Activated naive CD4-positive, alpha-beta T cell treated with anti-CD3 and anti-CD28 coated beads, Interleukin-2, amount 10 ng/mL, durations not matched to agents 7 days and 5 days (primary cell): ENCODE data around the gene PROX1.

Source experiments
- CTCF ChIA-PET: fragments of 350-600 bp; sonication (Branson Sonifier 250); formaldehyde crosslinking; loops from one replicate; lab custom pipeline; 2021; ENCODE audit warnings: antibody characterized with exemption; lab: Charles Lee
- DNase-seq: peaks from one replicate; pipeline ENCODE4 v3.0.0-alpha.2; 2020
- H3K27ac Mint-ChIP-seq: one replicate; pipeline ENCODE4 v1.8.0; 2021; ENCODE audit warnings: mild to moderate bottlenecking, moderate library complexity, mixed read lengths
- H3K27me3 Mint-ChIP-seq: one replicate; pipeline ENCODE4 v1.8.0; 2021; ENCODE audit warnings: mild to moderate bottlenecking, mixed read lengths
- H3K36me3 Mint-ChIP-seq: one replicate; pipeline ENCODE4 v1.8.0; 2021; ENCODE audit warnings: mixed read lengths
- H3K4me1 Mint-ChIP-seq: one replicate; pipeline ENCODE4 v1.8.0; 2021; ENCODE audit warnings: mixed read lengths
- H3K4me3 Mint-ChIP-seq: one replicate; pipeline ENCODE4 v1.8.0; 2021; ENCODE audit warnings: mild to moderate bottlenecking, moderate library complexity, mixed read lengths
- H3K9me3 Mint-ChIP-seq: one replicate; pipeline ENCODE4 v1.8.0; 2021; ENCODE audit warnings: mixed read lengths

PROX1 gene

GRCh38 chr1:213985209-213986019 is 2.4 kb upstream of the PROX1 start:
- no peak overlapping the region for H3K4me3 Mint-ChIP-seq
- no peak for DNase-seq
- CTCF ChIA-PET = no interaction called here

GRCh38 chr1:213986020-213986924 is 1.5 kb upstream of the PROX1 start:
- Mint-ChIP-seq H3K4me3 (peak overlapping the region; percentile 68), H3K36me3 (peaks cover 9% of the 10 kb centered on the region)

More at GRCh38 chr1:213985209-213986019, 2.4 kb upstream of the PROX1 start:
- H3K4me1 Mint-ChIP-seq = peaks cover 56% of the 10 kb centered on the region
- peaks cover 9% of the 10 kb centered on the region for H3K36me3 Mint-ChIP-seq
- H3K9me3 Mint-ChIP-seq = no peaks in the 10 kb centered on the region
- H3K27ac Mint-ChIP-seq = peak overlapping the region; percentile 0
- H3K27me3 Mint-ChIP-seq = peaks cover 100% of the 10 kb centered on the region

GRCh38 chr1:213986925-213987250 is 885 bp upstream of the PROX1 start:
- Mint-ChIP-seq H3K36me3 (peaks cover 9% of the 10 kb centered on the region), H3K4me3 (peak overlapping the region; percentile 68), H3K4me1 (peaks cover 51% of the 10 kb centered on the region), H3K27me3 (peaks cover 94% of the 10 kb centered on the region), H3K27ac (peak overlapping the region; percentile 21), H3K9me3 (no peaks in the 10 kb centered on the region)
- CTCF ChIA-PET = interaction anchor here (1.5 kb wide), 1 partner anchor 15 kb away, joined by 3 read pairs; no protein-coding TSS in a partner anchor
- DNase-seq = no peak

More at GRCh38 chr1:213986020-213986924, 1.5 kb upstream of the PROX1 start:
- CTCF ChIA-PET = no interaction called here
- H3K27ac Mint-ChIP-seq = peak overlapping the region; percentile 21
- H3K27me3 Mint-ChIP-seq = peaks cover 100% of the 10 kb centered on the region
- DNase-seq = no peak
- no peaks in the 10 kb centered on the region for H3K9me3 Mint-ChIP-seq
- peaks cover 54% of the 10 kb centered on the region for H3K4me1 Mint-ChIP-seq

GRCh38 chr1:213987422-213987926 is 299 bp upstream of the PROX1 start:
- Mint-ChIP-seq H3K27me3 (peaks cover 88% of the 10 kb centered on the region), H3K9me3 (no peaks in the 10 kb centered on the region), H3K4me3 (peak overlapping the region; percentile 82), H3K27ac (peak overlapping the region; percentile 67), H3K36me3 (peaks cover 9% of the 10 kb centered on the region), H3K4me1 (peaks cover 47% of the 10 kb centered on the region)
- CTCF ChIA-PET = interaction anchor here (0.8 to 1.5 kb wide), 2 partner anchors 15 to 345 kb away, joined by 3 read pairs; no protein-coding TSS in a partner anchor
- no peak for DNase-seq

GRCh38 chr1:213988507-213989001 is 781 bp downstream of the PROX1 start:
- Mint-ChIP-seq H3K9me3 (no peaks in the 10 kb centered on the region), H3K36me3 (peaks cover 9% of the 10 kb centered on the region), H3K4me1 (peaks cover 44% of the 10 kb centered on the region), H3K27me3 (peaks cover 77% of the 10 kb centered on the region), H3K4me3 (peak overlapping the region; percentile 82), H3K27ac (peak overlapping the region; percentile 67)
- no peak for DNase-seq
- CTCF ChIA-PET = interaction anchor here (0.8 to 1.5 kb wide), 2 partner anchors 14 to 343 kb away, joined by 3 read pairs; no protein-coding TSS in a partner anchor

- peaks cover 6% of the 10 kb centered on the region for H3K36me3 Mint-ChIP-seq
- CTCF ChIA-PET = no interaction called here
- H3K4me3 Mint-ChIP-seq = peak overlapping the region; percentile 82
- no peaks in the 10 kb centered on the region for H3K9me3 Mint-ChIP-seq
- H3K27ac Mint-ChIP-seq = no peak overlapping the region
- H3K27me3 Mint-ChIP-seq = peaks cover 75% of the 10 kb centered on the region
- no peak for DNase-seq
- peaks cover 42% of the 10 kb centered on the region for H3K4me1 Mint-ChIP-seq
These were observed 1.5 kb downstream of the PROX1 start for GRCh38 chr1:213989002-213989855.

GRCh38 chr1:213993929-213994328 is 6.2 kb downstream of the PROX1 start:
- Mint-ChIP-seq H3K4me3 (no peak overlapping the region), H3K36me3 (no peaks in the 10 kb centered on the region), H3K27ac (no peak overlapping the region), H3K4me1 (peaks cover 8% of the 10 kb centered on the region), H3K9me3 (no peaks in the 10 kb centered on the region), H3K27me3 (peaks cover 42% of the 10 kb centered on the region)
- DNase-seq = no peak
- CTCF ChIA-PET = interaction anchor here (0.8 kb wide), 1 partner anchor 335 kb away, joined by 3 read pairs; no protein-coding TSS in a partner anchor

- H3K4me1 Mint-ChIP-seq = no peaks in the 10 kb centered on the region
These were observed 7.1 kb downstream of the PROX1 start for GRCh38 chr1:213994888-213995287.

GRCh38 chr1:213995603-213996002 is 7.8 kb downstream of the PROX1 start:
- H3K4me1 Mint-ChIP-seq = no peaks in the 10 kb centered on the region
- CTCF ChIA-PET = no interaction called here
- no peak overlapping the region for H3K4me3 Mint-ChIP-seq
- H3K27ac Mint-ChIP-seq = no peak overlapping the region
- no peaks in the 10 kb centered on the region for H3K36me3 Mint-ChIP-seq
- no peak for DNase-seq
- no peaks in the 10 kb centered on the region for H3K9me3 Mint-ChIP-seq
- H3K27me3 Mint-ChIP-seq = peaks cover 25% of the 10 kb centered on the region

More at GRCh38 chr1:213994888-213995287, 7.1 kb downstream of the PROX1 start:
- CTCF ChIA-PET = no interaction called here
- DNase-seq = no peak
- Mint-ChIP-seq H3K36me3 (no peaks in the 10 kb centered on the region), H3K27me3 (peaks cover 32% of the 10 kb centered on the region), H3K4me3 (no peak overlapping the region), H3K27ac (no peak overlapping the region), H3K9me3 (no peaks in the 10 kb centered on the region)

GRCh38 chr1:213996320-213997037 is 8.7 kb downstream of the PROX1 start:
- H3K27me3 Mint-ChIP-seq = peaks cover 18% of the 10 kb centered on the region
- no peak overlapping the region for H3K27ac Mint-ChIP-seq
- CTCF ChIA-PET = no interaction called here
- H3K9me3 Mint-ChIP-seq = no peaks in the 10 kb centered on the region
- no peak overlapping the region for H3K4me3 Mint-ChIP-seq
- DNase-seq = no peak
- no peaks in the 10 kb centered on the region for H3K36me3 Mint-ChIP-seq
- H3K4me1 Mint-ChIP-seq = no peaks in the 10 kb centered on the region

GRCh38 chr1:213997038-213997771 is 9.4 kb downstream of the PROX1 start:
- Mint-ChIP-seq H3K4me1 (no peaks in the 10 kb centered on the region), H3K9me3 (no peaks in the 10 kb centered on the region), H3K27me3 (peaks cover 18% of the 10 kb centered on the region), H3K4me3 (no peak overlapping the region), H3K36me3 (no peaks in the 10 kb centered on the region), H3K27ac (no peak overlapping the region)
- no peak for DNase-seq
- CTCF ChIA-PET = no interaction called here

GRCh38 chr1:213997772-213998107 is 10.0 kb downstream of the PROX1 start:
- CTCF ChIA-PET = no interaction called here
- no peak overlapping the region for H3K27ac Mint-ChIP-seq
- H3K4me3 Mint-ChIP-seq = no peak overlapping the region
- no peaks in the 10 kb centered on the region for H3K9me3 Mint-ChIP-seq
- H3K36me3 Mint-ChIP-seq = no peaks in the 10 kb centered on the region
- H3K4me1 Mint-ChIP-seq = no peaks in the 10 kb centered on the region
- no peak for DNase-seq
- H3K27me3 Mint-ChIP-seq = peaks cover 18% of the 10 kb centered on the region
